Muscle layer of colon (tissue), 2 donors: Measurements from ENCODE around the gene PPP1R13B.
A peak's percentile ranks its signal among the peaks of the same experiment; 100 is the strongest.

ENCODE experiments used
- H3K27ac ChIP-seq: one replicate; pipeline ENCODE4 v1.7.0; 2013; ENCODE audit warnings: low read depth, mild to moderate bottlenecking, low read length, moderate library complexity
- H3K27me3 ChIP-seq, 2 donors: one replicate each; pipeline ENCODE4 v1.7.0; 2013; ENCODE audit warnings: low read length in 2 of 2, mild to moderate bottlenecking in 2 of 2; ENCODE audit not compliant: insufficient read depth in 2 of 2, control insufficient read depth in 1 of 2
- H3K36me3 ChIP-seq: one replicate; pipeline ENCODE4 v1.7.0; 2013; ENCODE audit warnings: mild to moderate bottlenecking, low read length; ENCODE audit not compliant: insufficient read depth
- H3K4me1 ChIP-seq: one replicate; pipeline ENCODE4 v1.7.0; 2013; ENCODE audit warnings: mild to moderate bottlenecking, low read length; ENCODE audit not compliant: insufficient read depth
- H3K4me3 ChIP-seq, 2 donors: one replicate each; pipeline ENCODE4 v1.7.0; 2013; ENCODE audit warnings: low read length in 2 of 2, low read depth in 1 of 2, mild to moderate bottlenecking in 1 of 2, moderate library complexity in 1 of 2
- H3K9ac ChIP-seq: one replicate; pipeline ENCODE4 v1.7.0; 2013; ENCODE audit warnings: low read length
- H3K9me3 ChIP-seq: one replicate; pipeline ENCODE4 v1.7.0; 2013; ENCODE audit warnings: mild to moderate bottlenecking, low read length
- donor health status: abdominal sarcoma.
- donor health status: Adenocarcinoma of cecum.

Gene PPP1R13B

DNA sequence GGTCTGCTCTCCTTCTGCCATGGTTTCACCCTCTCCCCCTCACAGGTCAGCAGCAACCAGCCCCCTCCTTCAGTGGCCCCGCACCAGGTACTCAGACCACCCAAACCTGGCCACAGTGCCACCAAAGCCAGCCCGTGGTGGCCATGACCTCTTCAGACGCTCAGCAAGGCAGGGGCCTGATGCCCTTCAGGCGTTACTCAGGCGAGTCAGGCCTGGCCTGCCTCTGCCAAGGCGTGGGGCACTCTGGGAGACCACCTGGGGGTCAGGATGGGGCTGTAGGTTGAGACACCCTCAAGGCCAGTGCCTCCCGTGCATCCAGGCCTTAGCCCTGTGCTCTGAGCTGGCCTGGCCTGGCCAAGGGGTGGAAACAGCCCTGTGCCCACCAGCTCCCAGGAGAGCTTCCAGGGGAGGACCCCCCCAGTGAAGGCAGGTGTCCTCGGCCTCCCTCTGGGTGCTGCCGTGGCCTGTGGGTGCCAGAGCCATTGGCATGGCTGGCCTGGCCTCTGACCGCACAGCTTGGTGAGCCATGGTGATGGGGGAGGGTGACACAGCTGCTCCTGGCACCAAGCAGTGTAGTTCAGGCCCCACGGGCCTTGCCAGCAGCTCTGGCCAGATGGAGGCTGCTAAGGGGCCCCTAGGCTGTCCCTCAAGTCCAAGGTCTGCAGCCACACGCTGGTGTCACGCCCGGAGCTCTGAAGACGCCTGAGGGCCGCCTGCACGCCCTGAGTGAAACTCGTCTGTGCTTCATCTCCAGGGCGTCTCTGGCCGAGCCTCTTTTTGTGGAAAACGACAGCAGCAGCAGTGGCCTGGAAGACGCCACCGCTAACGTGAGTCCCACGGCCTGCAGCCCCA lies 147.2 kb downstream of the PPP1R13B start:
- Histone ChIP-seq H3K27ac (no peak overlapping the region), H3K9ac (no peak overlapping the region), H3K4me1 (peaks cover 39% of the 10 kb centered on the region), H3K27me3 (no peaks in the 10 kb centered on the region), H3K36me3 (peaks cover 57% of the 10 kb centered on the region), H3K4me3 (no peak overlapping the region), H3K9me3 (no peaks in the 10 kb centered on the region)

DNA sequence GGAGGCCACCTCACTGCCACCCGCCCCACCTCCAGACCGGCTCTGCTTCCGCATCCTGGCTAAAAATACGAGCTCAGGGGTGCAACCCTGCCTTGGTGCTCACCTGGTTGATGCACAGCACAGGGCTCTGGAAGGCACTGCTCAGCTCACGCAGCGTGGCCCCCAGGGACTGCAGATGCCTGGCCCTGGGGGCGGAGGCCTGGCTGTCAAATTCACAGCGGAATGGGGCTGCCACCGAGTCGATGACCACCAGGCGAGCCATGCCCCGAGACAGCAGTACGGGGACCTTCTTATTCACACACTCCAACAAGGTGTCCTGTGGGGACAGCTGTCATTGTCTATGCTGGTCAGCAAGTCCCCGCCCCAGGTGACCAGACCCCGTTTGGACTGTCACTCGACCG lies 148.1 kb downstream of the PPP1R13B start:
- Histone ChIP-seq H3K27me3 (no peaks in the 10 kb centered on the region), H3K9ac (no peak overlapping the region), H3K4me1 (peaks cover 39% of the 10 kb centered on the region), H3K36me3 (peaks cover 57% of the 10 kb centered on the region), H3K27ac (no peak overlapping the region), H3K4me3 (no peak overlapping the region), H3K9me3 (no peaks in the 10 kb centered on the region)

DNA sequence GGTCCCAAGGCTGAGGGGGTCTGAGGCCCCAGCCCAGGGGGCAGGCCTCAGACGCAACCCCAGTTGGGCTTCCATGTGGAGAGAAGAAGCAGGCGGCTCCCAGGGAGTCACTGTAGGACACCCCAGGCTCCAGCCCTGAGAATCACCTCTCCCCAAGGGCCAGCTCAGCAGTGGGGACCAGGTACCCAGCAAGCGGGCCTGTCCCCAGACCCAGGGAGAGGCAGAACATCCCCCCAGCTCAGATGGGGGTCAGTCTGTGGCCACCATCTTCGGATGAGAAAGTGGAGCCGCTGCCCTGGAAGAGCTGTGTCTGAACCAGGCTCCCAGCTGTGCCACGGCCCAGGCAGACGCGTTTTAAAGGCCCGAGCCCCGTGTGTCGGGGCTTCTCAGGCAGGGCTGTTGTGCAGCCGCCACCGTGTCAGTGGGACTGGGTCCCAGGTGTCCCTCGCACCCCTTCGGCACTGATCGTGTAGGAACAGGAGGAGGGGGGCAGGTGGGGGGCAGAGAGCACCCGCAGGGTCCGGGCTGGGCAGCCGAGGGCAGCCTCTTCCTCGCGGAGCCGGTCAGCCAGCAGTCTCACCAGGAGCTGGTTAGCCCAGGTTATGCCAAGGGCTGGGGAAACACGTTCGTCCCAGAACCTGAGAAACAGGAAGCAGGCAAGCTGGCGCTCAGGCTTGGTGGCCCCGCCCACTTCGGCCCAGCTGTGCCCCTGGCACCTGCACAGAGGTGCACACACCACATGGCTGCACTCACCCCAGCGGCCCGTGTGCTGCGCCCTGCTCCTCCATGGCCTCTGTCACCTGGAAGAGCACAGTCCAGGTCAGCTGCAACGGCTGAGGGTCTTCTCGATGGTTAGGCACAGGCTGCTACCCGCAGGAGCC lies 148.8 kb downstream of the PPP1R13B start:
- no peaks in the 10 kb centered on the region for H3K27me3 ChIP-seq
- no peak overlapping the region for H3K4me3 ChIP-seq
- peaks cover 39% of the 10 kb centered on the region for H3K4me1 ChIP-seq
- no peak overlapping the region for H3K9ac ChIP-seq
- peaks cover 63% of the 10 kb centered on the region for H3K36me3 ChIP-seq
- peak overlapping the region; percentile 66 for H3K27ac ChIP-seq
- H3K9me3 ChIP-seq, result no peaks in the 10 kb centered on the region

DNA sequence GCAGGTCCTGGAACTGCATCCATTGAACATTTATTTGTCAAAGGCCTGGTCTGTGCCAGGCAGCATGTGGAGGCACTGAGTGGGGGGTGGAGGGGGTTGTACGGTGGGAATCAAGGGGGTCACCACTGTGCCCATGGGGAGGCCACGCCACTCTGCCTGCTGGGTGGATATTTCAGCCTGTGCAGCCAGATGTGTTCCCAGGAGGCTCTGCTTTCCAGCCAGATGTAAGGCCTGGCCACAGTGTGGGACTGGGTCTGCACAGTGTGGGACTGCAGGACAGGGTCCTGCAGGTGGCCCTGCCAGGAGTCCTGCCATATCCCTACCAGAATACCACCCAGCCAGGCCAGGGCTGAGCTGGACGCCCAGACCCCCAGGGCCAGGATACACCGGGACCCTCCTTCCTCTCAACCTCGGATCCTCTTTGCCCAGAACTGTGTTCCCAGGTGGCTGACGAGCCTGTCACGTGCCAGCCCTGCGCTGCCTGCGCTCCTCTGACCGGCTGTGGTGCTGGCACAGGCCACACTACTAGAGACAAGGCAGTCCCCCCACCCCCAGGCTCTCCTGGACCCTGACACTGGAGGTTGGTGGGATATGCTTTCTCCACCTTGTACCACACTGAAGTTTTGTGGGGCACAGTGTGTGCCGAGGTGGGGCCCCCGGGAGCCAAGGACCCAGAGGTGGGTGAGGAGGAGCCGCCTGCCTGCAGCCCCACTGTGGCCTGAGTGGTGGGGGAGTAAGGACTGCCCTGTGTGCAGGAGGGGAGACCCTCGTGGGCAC lies 149.6 kb downstream of the PPP1R13B start:
- Histone ChIP-seq H3K9me3 (no peaks in the 10 kb centered on the region), H3K36me3 (peaks cover 63% of the 10 kb centered on the region), H3K4me1 (peaks cover 39% of the 10 kb centered on the region), H3K9ac (no peak overlapping the region), H3K27ac (peak overlapping the region; percentile 66), H3K27me3 (no peaks in the 10 kb centered on the region), H3K4me3 (no peak overlapping the region)

DNA sequence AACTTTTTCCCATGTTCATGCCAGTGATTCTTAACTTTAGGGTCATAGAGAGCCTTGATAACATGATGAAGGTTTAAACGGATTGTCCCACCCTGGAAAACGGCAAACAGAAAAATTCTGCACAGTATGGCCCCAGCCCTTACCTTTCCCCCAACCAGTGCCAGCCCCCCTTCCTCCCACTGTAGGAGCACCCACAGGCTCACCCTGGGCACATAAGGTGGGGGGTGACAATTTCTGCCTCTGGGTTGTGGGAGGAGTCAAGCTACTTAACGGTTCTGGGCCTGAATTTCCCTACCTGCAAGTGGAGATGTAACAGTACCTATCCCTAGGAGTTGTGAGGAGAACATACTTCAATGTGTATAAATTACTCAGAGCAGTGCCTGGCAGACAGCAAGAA lies 150.2 kb downstream of the PPP1R13B start:
- Histone ChIP-seq H3K9ac (no peak overlapping the region), H3K27ac (peak overlapping the region; percentile 61)

DNA sequence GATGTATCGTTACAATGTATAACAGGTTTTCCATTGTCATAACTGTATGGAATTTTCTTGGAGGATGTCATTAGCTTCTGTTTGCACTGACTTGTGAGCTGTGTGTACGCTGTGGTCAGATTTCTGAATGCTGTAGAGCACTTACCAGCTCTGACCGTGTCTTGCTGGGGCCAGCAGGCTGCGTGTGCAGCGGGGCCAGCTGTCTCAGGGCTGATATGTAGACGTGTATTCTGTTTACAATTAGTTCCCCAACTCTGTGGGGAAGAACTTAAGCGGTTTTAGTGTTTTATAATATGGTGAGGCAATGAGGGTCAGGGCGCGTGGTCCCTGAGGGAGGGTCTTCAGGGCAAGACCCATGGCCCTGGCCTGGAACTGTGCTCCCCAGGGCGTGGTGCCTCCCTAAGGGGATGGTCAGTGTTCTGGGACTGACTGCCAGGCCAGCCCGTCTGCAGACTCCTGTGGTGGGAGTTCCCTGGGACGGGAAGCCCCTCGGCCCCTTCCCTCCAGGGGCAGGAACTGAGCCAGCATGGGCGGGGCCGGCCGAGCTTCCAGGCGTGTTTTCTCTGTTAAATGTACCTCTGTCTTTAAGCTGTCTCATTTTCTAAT lies 150.8 kb downstream of the PPP1R13B start:
- Histone ChIP-seq H3K27me3 (no peaks in the 10 kb centered on the region), H3K4me3 (no peak overlapping the region), H3K27ac (peak overlapping the region; percentile 61), H3K36me3 (peaks cover 62% of the 10 kb centered on the region), H3K4me1 (peaks cover 39% of the 10 kb centered on the region), H3K9ac (no peak overlapping the region), H3K9me3 (no peaks in the 10 kb centered on the region)

More for the DNA sequence above, 150.2 kb downstream of the PPP1R13B start:
- H3K9me3 ChIP-seq, result no peaks in the 10 kb centered on the region
- H3K4me1 ChIP-seq, result peaks cover 39% of the 10 kb centered on the region
- H3K4me3 ChIP-seq, result no peak overlapping the region
- no peaks in the 10 kb centered on the region for H3K27me3 ChIP-seq
- H3K36me3 ChIP-seq, result peaks cover 61% of the 10 kb centered on the region

DNA sequence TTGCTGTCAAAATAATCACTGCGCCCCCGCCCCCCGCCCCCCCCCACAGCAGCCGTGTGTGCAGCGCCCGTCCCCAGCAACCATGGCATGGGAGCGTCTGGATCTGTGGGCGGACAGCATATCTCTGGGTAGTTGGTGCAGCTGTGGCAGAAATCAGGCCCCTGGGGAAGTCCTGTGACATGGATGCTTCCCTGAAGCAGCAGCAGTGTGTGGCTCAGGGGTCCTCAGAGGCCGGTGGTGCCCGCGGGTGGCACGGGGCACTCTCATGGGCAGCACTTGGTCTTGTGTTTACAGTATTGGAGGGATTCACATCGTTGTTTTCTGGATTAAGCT lies 151.3 kb downstream of the PPP1R13B start:
- peaks cover 59% of the 10 kb centered on the region for H3K36me3 ChIP-seq

DNA sequence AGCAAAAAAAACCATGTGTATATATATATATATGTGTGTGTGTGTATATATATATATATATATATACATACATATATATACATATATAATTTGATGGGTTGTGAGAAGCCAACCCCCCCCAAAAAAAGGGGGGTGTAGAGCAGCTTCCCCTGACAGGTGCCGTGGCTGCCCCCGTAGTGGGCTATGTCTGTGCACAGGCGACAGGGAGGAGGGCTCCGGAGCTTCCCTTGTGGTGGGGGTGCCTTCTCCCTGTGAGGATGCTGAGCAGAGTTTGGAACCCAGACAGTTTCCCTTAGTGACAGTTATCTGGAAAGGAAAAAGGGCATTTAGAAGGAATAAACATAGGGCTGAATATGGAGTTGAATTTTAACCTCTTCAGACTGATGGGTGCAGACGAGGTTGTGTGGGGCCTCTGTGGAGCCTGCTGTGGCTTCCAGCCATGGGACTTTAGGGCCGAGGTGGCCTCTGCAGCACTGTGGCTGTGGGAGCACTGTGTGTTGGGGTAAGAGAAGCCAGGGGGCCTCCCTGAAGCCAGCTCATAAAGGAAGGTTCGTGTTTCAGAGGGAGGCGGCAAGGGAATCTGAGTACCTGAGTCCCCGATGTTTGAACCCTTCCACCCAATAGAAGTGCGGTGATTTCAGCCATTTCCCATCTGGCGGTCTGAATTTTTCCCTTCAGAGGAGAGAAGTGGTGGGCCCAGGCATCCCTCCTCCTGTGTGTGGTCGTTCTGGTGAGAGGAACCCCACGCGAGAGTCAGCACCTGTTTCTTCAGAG lies 151.9 kb downstream of the PPP1R13B start:
- Histone ChIP-seq H3K9me3 (no peaks in the 10 kb centered on the region), H3K4me3 (no peak overlapping the region), H3K27me3 (no peaks in the 10 kb centered on the region), H3K27ac (no peak overlapping the region), H3K9ac (no peak overlapping the region), H3K36me3 (peaks cover 55% of the 10 kb centered on the region), H3K4me1 (peaks cover 35% of the 10 kb centered on the region)

More for the DNA sequence above, 151.3 kb downstream of the PPP1R13B start:
- Histone ChIP-seq H3K27ac (peak overlapping the region; percentile 61), H3K9me3 (no peaks in the 10 kb centered on the region), H3K4me3 (no peak overlapping the region), H3K27me3 (no peaks in the 10 kb centered on the region), H3K9ac (no peak overlapping the region), H3K4me1 (peaks cover 39% of the 10 kb centered on the region)

DNA sequence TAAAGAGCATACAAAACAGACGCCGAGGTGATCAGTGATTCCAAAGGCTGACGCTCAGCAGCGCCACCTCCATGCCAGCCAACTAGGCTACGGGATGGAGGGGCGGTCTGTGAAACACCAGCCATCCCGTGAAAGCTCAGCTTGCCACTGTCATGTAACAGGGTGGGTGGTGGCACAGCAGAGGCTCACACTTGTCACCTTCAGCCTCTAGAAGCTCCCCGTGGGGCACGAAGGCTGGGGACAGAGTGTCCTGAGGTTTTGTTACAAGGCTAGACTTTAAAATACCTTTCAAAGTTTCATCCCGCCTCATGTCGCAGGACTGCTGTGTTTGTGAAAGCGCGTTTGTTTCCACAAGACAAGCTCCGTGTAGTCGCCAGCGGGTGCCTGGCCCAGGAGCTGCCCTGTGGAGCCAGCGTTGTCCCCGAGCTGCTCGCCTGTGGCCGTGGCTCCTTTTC lies 152.8 kb downstream of the PPP1R13B start:
- Histone ChIP-seq H3K36me3 (peaks cover 48% of the 10 kb centered on the region), H3K9ac (no peak overlapping the region), H3K4me3 (no peak overlapping the region), H3K4me1 (peaks cover 33% of the 10 kb centered on the region), H3K27ac (no peak overlapping the region), H3K9me3 (no peaks in the 10 kb centered on the region), H3K27me3 (no peaks in the 10 kb centered on the region)

DNA sequence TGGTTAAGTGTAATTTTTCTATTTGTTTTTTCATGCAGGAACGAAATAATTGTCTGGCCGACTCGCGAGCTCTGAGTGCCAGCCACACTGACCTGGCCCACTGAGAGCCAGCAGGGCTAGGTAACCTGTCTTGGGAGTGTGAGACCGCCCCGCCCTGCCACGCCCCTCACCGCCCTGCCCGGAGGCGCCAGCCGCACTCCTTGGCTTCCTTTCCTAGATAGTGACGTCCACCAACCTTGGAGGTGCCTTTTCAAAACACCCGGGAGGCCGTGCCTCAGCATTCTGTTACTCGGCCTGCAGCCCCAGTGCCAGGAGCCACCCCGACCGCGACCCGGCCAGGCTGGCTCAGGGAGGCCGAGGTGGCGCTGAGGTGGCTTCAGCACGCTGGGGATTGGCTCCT lies 153.9 kb downstream of the PPP1R13B start:
- H3K4me1 ChIP-seq, result peaks cover 36% of the 10 kb centered on the region
- no peaks in the 10 kb centered on the region for H3K9me3 ChIP-seq
- no peak overlapping the region for H3K9ac ChIP-seq
- peaks cover 40% of the 10 kb centered on the region for H3K36me3 ChIP-seq
- no peak overlapping the region for H3K27ac ChIP-seq
- no peaks in the 10 kb centered on the region for H3K27me3 ChIP-seq
- H3K4me3 ChIP-seq, result no peak overlapping the region
